HL-60/S4 treated with phorbol 12-myristate 13-acetate at 8.2 ng/mL for 4 days and 3 days (cell line): Measurements from ENCODE around the gene PRDM16.

ENCODE experiments used
- in situ Hi-C: fragments of 300-500 bp; cut with MboI; formaldehyde crosslinking; loops from 2 replicates; pipeline ENCODE4 v1.15.0; 2022; ENCODE audit warnings: low sequenced_read_pairs

Gene PRDM16

DNA sequence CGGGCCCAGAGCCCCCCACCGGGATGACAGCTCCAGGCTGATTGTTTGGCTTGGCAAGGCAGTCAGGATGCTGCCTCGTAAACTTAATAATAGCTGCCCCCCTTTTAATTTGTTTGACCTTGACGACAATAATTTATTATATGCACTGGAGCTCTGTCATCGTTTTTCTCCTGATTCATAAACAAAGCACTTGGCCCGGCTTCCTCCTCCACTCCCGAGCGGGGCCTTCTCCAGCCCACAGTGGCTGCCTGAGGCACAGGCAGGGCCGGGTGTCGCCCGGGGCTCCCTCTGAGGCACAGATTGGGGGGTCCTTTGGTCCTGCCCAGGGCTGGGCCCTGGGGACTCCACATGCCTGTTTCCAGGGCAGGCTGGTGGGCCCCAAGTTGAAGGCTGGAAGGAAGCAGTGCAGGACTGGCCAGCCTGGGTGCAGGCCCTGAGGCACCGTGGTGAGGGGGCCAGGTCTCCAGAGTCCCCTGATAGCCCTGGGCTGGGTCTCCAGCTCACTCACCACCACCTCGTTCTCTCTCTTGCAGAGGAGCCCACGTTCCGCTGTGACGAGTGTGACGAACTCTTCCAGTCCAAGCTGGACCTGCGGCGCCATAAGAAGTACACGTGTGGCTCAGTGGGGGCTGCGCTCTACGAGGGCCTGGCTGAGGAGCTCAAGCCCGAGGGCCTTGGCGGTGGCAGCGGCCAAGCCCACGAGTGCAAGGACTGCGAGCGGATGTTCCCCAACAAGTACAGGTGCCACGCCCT lies 333.4 kb downstream of the PRDM16 start:
- in situ Hi-C loops: no loop called here

DNA sequence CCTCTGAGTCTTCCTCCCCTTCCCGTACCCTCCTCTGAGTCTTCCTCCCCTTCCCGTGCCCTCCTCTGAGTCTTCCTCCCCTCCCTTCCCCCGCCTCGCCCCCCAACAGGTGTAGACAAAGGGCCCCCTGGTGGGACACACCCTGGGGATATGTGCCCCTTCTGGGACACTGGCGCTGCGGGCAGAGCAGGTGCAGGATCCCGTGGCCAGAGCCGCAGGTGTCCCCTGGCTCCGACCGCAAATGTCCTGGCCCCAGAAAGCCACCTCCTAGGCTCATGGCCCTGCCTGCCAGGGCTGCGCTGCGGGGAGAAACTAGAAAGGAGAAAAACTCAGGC lies 334.0 kb downstream of the PRDM16 start:
- in situ Hi-C loops: no loop called here

DNA sequence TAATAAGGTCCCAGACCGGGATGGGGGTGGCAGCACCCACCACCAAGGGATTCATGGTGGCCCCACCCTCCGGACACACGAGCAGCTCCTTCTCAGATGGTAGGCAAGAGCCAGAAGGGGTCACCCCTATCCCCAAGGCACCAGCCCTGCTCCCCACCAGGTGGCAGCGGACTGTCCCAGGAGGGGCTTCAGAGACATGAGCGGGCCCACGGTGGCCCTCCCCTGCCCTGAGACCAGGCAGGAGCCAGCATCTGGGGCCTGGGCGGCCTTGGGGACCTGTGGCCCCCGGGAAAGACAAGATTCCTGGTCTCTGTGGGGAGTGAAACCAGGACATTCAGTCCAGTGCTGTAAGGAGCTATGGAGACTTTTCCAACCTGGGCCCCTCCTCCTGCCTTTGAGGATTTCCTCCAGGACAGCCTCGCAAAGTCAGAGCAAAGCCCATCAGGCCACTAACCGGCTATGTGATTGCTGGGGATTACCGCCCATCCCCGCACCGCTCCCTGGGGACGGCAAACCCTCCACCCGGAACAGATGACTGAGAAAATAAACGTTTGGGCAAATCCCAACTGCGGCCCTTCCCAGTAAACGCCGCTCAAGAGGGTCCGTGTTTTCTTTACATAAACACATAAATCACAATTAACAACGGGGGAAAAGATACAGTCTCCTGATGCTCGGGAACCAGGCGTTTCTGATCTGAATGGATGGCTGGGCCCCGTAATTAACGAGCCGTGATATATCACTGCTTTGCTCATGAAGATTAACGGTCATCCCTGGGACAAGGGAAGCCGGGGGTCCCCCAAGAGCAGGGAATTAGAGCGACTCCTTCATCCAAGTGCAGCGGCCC lies 334.6 kb downstream of the PRDM16 start:
- in situ Hi-C loops: no loop called here

DNA sequence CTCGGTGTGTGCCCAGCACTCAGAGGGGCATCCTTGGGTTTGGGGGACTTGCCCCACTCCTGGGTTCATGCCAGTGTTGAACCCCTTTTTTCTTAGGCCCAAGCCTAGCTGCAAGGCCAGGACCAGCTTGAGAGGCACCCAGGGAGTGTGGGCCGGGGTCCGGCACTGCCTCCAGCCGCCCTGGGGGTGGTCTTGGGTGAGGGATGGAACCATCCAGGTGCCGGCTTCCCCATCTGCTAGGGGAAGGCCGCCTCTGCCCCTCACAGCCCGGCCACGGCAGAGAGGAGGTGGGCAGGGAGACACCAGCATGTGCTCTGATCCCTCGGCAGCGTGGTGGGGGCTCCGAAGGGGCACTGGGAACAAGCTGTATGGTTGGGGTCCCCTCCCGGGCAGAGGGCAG lies 335.3 kb downstream of the PRDM16 start:
- in situ Hi-C loops: no loop called here

DNA sequence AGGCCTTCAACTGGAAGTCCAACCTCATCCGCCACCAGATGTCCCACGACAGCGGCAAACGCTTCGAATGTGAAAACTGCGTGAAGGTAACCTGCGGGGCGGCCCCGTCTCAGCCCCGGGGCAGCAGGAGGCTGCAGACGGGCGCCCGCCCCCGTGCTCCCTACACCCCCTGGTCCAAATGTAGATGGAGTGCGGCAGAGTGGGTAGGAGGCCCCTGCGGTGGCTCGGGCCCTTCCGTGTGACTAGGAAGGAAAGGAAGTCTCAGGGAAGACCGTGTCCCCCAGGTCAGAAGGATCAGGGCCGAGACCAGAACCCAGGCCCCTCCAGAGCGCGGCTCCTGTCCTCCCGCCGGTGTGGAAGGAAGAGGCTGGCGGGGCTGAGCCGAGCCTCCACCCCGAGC lies 335.8 kb downstream of the PRDM16 start:
- in situ Hi-C loops: no loop called here

DNA sequence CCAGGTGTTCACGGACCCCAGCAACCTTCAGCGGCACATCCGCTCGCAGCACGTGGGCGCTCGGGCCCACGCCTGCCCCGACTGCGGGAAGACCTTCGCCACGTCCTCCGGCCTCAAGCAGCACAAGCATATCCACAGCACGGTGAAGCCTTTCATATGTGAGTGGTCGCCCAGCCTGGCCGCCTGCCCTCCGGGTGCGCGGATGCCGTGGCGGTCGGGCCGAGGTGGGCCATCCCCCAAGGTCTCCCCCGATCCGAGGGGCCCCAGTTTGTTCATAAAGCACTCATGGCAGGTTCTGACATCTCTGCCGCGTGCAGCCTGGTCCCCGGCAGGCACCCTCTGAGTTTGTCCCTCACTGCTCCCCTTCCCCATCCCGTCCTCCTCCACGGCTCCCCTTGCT lies 336.5 kb downstream of the PRDM16 start:
- in situ Hi-C loops: no loop called here

DNA sequence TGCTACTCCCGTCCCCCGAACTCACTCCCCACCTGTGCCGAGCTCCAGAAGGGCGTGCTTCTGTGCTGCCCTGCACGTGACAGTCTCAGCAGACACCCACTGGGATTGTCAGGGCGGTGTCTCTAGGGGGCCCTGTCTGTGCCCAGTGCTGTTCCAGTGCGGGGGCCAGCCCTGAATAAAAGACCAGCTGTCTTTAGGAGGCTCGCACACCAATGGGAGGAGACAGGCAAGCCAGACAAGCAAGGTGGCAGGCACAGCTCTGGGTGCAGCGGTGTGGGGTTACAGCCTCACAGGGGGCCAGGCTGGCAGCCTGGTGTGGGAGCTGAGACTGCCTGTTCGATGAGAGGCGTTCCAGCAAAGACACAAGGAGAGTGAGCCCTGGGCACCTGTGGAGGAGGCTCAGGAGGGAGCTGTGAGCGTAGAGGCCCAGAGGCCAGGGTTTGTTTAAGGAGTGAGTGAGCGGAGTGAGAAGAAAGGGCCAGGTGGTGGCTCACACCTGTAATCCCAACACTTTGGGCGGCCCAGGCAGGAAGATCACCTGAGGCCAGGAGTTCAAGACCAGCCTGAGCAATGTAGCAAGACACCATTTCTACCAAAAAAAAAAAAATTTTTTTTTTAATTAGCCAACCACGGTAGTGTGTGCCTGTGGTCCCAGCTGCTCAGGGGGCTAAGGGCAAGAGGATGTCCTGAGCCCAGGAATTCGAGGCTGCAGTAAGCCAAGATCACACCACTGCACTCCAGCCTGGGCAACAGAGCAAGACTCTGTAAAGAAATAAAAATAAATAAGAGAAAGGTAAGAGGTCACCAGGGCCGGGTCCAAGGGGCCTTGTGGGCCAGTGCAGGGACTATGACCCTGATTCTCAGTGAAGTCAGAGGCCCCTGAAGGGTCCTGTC lies 337.2 kb downstream of the PRDM16 start:
- in situ Hi-C loops: no loop called here

DNA sequence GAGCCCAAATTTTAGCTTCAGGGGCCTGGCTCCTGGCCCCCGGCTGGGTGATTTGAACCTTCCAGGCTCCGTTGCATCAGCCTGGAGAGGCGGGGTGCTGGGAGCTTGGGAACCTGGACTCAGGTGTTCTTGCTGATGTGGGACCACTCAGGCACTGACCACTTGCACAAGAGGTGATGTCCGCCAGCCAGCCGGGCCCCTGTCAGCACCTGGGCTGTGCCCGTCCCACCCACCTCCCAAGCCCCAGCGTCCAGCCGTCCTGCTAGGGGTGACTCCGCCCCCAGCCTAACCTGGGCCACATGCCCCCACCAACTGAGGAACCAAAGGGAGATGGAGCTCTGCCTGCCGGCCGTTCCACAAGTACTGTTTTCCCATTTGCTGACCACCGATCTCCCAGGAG lies 338.0 kb downstream of the PRDM16 start:
- in situ Hi-C loops: no loop called here

DNA sequence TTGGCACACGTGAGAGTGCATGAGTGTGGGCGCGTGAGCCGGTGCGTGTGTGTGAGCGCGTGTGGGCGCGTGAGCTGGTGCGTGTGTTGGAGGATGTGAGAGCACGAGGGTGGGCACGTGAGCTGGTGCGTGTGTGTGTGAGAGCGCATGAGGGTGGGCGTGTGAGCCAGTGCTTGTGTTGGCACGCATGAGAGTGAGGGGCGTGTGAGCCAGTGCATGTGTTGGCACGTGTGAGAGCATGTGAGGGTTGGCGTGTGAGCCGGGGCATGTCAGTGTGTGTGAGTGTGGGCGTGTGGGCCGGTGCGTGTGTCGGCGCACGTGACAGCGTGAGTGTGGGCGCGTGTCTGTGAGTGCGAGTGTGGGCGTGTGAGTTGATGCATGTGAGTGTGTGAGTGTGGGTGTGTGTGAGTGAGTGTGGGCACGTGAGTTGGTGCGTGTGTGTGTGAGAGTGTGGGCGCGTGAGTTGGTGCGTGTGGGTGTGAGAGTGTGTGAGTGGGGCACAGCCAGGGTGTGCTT lies 339.8 kb downstream of the PRDM16 start:
- in situ Hi-C loops: no loop called here

DNA sequence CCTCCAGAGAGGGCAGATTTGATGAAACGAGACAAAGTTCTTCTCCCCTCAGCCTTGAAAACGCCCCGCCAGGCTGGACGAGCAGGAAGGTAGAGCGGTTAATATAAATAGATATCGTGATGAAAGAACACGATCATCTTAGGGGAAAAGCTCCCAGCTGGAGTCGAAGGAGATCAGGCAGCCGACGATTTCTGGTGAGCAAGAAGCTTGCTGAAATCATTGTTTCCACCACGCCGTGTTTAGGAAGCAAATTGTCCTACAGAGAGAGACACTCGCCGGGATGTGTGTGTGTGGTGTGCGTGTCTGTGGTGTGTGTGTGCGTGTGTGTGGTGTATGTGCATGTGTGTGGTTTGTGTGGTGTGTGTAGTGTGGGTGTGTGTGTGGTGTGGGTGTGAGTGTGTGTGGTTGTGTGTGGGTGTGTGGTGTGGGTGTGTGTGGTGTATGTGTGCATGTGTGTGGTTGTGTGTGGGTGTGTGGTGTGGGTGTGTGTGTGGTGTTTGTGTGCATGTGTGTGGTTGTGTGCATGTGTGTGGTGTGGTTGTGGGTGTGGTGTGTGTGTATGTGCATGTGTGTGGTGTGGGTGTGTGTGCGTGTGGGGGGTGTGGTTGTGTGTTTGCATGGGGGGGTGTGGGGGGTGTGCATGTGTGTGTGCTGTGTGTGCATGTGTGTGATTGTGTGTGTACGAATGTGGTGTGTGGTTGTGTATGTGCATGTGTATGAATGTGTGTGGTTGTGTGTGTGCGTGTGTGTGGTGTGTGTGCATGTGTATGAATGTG lies 340.6 kb downstream of the PRDM16 start:
- in situ Hi-C loops: no loop called here

DNA sequence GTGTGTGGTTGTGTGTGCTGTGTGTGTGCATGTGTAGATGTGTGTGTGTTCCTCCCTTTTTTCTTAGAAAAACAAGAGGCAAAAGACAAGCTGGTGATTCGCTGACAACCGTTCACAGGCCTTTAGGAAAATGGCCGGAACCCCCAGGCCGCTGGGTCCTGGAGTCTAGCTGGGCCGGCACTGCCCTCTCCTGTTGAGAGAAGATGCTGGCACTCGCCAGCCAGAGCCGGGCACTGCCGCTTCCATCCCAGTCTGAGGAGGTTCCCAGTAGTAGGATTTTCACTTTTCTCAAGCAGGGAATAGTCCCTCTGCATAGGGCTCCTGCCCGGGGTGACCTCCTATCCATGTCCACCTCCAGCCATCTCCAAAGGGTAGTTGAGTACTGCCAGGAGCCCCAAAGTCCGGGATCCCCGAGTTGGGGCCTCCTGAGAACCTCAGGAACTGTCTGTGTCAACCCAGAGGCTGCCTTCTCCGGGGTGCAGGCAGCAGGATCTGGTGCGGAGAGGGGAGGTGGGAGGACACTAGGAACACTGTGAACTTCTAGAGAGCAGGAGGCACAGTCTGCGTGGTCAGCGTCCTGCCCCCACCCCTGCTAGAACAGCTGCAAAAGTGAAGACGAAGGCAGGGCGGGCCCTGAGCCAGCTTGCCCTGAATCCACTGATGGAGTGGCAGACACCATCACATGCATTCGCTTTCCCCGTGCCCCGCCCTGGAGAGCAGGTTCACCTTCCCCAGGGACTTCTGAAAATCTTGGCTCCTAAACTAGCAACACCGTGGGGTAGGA lies 341.3 kb downstream of the PRDM16 start:
- in situ Hi-C loops: no loop called here

DNA sequence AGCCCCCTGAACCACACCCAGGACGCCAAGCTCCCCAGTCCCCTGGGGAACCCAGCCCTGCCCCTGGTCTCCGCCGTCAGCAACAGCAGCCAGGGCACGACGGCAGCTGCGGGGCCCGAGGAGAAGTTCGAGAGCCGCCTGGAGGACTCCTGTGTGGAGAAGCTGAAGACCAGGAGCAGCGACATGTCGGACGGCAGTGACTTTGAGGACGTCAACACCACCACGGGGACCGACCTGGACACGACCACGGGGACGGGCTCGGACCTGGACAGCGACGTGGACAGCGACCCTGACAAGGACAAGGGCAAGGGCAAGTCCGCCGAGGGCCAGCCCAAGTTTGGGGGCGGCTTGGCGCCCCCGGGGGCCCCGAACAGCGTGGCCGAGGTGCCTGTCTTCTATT lies 342.8 kb downstream of the PRDM16 start:
- in situ Hi-C loops: no loop called here

DNA sequence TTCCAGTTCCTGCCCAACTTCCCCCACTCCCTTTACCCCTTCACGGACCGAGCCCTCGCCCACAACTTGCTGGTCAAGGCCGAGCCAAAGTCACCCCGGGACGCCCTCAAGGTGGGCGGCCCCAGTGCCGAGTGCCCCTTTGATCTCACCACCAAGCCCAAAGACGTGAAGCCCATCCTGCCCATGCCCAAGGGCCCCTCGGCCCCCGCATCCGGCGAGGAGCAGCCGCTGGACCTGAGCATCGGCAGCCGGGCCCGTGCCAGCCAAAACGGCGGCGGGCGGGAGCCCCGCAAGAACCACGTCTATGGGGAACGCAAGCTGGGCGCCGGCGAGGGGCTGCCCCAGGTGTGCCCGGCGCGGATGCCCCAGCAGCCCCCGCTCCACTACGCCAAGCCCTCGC lies 343.4 kb downstream of the PRDM16 start:
- in situ Hi-C loops: no loop called here

DNA sequence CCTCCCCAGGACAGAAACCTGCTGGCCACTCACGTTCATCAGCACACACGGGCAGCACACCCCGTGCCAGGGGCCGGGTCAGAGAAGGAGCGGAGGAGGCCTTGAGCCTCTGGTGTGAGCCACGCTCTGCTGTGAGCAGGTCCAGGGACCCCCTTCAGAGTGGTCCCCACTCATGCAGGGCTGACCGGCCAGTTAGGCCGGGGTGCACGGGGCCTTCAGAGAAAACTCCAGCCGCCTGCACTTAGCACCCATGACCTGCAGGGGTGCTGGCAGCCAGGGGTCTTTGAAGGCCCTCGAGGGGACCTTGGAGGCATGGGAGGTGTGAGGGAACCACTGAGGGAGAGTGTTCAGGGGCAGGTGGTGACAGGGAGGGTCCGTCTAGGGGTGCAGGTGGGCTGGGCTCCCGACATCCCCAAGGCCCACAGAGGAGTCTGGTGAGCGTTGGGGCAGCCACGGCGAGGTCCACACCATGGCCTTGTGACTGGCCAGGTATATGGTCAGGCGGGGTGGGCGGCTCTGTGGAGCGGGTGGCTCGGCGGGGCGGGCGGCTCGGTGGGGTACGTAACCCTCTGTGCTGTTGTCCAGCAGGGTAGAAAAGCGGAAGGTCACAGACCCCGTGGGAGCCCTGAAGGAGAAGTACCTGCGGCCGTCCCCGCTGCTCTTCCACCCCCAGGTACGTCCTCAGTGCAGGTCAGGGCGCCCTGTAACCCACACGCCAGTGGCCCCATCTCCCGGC lies 345.1 kb downstream of the PRDM16 start:
- in situ Hi-C loops: no loop called here

DNA sequence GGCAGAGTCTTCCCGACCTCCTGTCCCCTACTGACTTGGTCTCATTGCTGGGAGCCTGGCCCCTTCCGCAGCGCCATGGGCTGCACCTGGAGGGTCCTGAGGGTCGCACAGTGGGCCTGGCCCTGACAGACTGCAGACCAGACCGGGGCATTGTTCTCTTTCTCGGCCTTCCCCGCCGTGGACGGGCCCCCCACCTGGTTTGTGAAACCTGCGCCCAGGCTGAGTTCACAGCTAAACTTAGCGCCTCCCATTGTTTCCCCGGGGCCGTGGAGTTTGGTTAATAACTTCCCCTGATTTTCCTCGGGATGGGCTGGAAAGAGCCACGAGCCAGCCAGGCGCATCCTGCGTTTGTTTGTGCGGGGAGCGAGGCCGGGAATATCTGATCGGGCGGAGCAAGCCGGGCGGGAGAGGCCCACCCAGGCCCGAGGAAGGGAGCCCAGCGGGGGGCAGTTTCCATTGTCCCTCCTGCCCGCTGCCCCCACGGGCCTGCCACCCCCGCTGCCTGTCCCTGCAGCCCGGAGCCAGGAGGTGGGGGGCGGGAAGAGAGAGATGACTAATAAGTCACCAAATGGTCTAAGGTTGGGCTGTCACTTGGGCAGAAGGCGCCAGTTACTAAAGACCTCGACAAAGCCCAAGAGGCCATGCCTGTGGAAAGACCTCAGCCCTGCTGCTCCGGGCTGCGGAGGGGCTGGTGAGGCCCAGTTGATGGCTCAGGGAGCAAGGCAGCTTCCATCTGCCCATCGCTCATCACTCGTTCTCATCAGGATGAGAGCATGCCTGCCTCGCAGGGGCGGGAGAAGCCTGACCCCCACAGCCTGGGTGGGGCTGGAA lies 346.5 kb downstream of the PRDM16 start:
- in situ Hi-C loops: no loop called here

DNA sequence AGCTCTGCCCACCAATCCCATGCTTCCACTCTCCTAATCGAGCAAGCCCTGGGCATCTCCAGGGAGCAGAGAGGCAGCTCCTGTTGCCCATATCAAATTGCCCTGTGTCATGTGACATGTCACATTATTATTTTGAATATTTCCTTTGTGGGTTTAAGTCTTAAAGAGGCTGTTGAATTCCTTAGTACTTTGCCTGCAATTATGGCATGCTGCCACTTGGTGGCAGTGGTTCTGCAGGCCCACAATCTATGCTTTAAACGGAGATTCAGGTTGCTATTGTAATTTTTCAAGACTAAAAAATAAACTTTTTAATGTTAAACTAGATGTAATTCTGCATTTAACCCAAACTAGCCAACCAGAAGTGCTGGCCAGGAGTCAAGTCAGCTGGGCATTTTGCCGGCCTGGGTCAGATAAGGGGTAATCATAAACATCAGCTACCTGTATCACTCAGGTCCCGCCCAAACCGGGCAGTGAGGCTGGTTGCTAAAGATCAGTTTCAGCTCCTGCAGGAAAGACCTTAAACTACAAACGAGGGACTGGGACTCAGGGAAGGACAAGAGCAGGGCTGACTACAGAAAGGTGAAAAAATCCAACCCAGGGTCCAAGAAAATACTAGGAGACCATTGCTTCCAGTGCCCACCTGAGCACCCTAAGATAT lies 348.2 kb downstream of the PRDM16 start:
- in situ Hi-C loops: no loop called here

DNA sequence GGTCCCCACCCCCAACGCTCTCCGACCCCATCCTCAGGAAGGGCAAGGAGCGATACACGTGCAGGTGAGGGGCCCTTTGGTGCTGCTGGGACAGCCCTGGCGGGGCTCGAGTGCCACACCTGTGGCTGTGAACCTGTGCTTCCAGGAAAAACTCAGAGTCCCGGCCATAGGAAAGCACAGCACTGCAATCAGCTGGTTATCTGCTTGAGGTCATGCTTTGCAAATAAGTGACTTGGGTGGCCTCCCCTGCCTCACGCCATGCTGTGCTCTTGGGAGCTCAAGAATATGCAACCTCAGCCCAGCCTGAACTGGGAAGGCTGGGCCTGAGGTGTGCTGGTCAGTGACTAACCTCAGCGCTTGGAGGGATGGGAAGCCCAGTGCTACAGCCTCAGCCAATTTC lies 348.9 kb downstream of the PRDM16 start:
- in situ Hi-C loops: no loop called here

DNA sequence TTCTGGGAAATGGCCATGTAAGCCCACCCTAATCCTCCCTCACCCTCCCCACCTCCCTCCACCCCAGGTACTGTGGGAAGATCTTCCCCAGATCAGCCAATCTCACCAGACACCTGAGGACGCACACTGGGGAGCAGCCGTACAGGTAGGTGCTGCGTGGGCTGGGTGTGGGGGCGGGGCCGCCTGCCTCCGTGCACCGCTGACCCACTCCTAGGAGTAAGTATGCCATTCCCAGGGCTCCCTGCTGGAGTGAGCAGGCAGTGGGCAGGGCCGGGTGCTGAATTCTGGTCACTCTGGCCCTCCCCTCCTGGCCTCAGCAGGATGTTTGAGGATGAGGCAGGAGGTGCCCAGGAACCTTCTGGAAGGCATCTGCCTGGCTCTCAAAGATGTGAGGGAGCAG lies 349.6 kb downstream of the PRDM16 start:
- in situ Hi-C loops: no loop called here
